NCI-H1436 (cell line): ENCODE results near the gene GPR152.
"Not testable (repeated sequence)": the region's sequence is repeated elsewhere in the genome, so short reads cannot be mapped to it uniquely, and the experiment has no call there.

ENCODE experiments used
- DNase-seq: peaks from one replicate; lab custom pipeline; 2025; lab: John Stamatoyannopoulos, UW

GPR152 gene

DNA sequence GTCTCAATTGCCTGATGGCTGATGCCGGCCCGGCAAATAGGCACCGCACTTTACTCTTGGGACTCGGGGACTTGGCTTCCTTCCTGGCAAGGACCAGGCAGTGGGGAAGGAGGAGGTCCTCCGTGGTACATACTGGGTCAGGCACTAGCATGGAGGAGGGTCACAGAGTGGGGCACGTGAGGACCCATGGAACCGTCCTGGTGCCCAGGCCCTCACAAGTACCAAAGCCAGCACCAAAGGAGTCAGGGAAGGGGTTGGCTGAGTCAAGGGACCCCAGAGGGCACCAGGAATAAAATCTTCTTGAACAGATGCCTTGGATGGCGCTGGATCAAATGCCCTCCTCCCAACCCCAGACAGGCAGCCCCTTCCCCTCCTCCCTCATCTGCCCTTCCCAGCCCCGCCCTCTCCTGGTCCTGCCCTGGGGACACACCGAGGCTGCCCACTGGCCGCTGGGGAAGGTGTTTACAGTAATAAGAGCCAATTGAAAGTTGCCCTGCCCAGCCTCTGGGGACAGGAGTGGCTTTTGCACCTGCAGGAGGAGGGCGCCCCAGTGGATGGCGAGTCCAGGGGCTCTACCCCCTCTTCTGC is 42.7 kb downstream of the GPR152 start:
- peak; percentile 91 for DNase-seq

GRCh38 chr11:67409261-67409666 is 43.3 kb downstream of the GPR152 start:
- DNase-seq: no peak

- no peak for DNase-seq
Observed at GRCh38 chr11:67408437-67409200, 43.9 kb downstream of the GPR152 start.

DNA sequence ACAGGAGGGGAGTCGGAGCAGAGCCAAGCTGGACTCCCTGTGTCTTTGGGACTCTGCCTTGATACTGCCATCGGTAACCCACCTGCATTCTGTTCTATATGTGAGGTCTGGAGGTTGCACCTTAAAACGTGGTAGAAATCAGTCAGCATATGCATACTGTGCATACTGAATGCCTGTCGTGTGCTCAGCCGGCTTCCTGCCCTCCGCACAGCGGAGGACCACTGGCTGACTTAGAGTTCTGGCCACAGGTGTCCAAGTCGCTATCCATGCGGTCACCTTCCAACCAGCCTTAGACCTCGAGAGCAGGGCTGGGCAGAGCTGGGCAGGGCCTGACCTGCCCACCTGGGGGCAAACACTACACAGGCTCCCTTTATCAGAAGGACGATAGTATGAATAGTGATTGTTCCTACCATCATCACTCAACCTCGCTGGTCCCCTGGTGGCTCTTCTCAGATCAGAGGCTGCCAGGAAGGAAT is 44.8 kb downstream of the GPR152 start:
- no peak for DNase-seq

- no peak for DNase-seq
Observed at GRCh38 chr11:67406969-67407687, 45.4 kb downstream of the GPR152 start.

DNA sequence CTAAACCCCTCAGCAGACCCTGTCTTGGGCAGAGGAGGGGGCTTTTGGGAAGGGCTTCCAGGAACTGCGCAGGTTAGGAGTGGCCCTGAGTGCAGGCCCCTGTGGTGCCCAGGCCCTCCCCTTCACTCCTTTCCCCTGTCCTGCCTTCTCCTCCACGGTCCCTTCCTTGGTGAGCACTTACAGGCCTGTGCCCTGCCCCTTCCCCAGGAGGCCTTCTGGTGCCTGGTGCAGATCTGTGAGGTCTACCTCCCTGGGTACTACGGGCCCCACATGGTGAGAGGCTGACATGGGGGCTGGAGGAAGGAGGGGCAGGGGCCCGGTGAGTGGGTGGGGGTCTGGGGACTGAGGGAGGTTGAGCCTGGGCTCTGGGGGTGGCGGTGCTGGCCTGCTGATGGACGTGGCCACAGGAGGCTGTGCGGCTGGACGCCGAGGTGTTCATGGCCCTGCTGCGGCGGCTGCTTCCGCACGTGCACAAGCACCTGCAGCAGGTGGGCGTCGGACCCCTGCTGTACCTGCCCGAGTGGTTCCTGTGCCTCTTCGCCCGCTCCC is 46.0 kb downstream of the GPR152 start:
- DNase-seq: no peak

- DNase-seq: no peak
Observed at GRCh38 chr11:67405688-67406339, 46.7 kb downstream of the GPR152 start.

DNA sequence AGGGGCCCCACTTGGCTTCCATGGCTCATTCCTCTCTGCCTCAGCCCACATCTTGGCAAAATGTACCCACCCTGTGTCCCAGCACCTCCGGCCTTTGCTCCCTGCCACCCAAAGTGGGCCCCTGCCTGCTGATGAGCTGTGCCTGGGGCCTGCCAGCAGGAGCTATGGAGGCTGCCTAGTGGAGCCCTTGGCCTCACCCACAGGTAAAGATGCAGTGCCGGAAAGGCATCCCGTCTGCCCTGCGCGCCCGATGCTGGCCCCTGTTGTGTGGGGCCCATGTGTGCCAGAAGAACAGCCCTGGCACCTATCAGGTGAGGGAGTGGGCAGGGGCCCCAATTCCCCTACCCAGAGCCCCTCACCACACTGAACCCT is 47.3 kb downstream of the GPR152 start:
- DNase-seq: no peak

- no peak for DNase-seq
Observed at GRCh38 chr11:67404515-67405195, 47.9 kb downstream of the GPR152 start.

- DNase-seq: not testable (repeated sequence)
Observed at GRCh38 chr11:67403085-67403484, 49.4 kb downstream of the GPR152 start.

DNA sequence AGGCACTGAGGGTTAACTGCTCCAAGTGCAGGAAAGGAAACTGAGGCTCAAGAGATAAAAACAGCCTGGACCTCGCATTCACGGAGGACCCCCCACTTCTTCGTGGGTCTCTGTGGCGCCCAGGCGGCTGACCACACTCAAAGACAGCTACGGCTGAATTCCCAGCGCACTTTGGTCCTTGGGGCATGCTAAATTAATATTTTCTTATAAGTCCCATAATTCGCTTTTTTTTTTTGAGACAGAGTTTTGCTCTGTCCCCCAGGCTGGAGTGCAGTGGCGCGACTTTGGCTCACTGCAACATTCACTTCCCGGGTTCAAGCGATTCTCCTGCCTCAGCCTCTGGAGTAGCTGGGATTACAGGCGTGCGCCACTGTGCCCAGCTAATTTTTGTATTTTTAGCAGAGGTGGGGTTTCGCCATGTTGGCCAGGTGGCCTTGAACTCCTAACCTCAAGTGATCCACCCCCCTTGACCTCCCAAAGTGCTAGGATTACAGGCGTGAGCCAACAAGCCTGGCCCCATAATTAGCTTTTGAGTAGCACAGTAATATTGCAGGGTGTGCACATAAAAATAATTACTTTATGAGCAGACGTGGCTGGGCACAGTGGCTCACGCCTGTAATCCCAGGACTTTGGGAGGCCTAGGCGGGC is 50.2 kb downstream of the GPR152 start:
- not testable (repeated sequence) for DNase-seq

DNA sequence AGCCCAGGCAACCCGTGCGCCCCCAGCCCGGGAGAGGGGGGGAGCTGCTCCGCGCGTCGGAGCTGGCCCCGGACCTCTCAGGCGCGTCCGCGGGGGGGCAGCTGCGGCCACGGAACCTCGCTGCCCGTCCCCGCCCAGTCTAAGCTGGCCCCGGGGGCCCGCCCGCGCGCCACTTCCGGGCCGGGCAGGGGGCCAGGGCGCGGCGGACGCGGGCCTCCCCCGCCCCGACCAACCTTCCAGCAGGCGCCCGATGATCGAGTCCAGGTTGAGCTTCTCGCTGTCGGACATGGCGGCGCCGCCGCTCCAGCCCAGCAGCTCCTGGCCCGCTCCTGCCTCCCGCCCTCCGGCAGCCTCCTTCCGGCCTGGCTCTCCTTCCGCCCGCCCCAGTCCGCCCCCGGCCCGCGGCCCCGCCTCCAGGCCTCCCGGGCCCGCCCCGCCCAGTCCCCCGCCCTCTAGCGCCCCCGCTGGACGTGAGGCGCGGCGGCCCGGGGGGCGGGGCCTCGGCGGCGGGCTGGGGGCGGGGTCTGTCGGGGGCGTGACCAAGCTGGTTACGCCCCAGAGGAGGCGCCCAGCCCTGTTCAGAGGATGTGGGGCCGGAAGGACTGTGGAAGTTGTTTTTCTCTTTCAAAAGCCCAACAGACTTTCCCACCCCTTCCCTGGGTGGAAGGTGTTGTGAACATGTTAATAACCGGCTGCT is 50.9 kb downstream of the GPR152 start, which contains the start of gene PPP1CA:
Gene PPP1CA, minus strand, starts transcription at position 364 of the 697 bp plus-strand sequence. Its CDS starts 76 bp downstream, at position 288.
- peak; percentile 81 for DNase-seq
